HepG2 (cell line): Measurements from ENCODE around the gene PGM2. TPM values are rescaled to one million over a fixed set of nuclear protein-coding genes. Genes with fewer than 3 reads are reported as not detected.

Experiments
- ATAC-seq: fragments of 200-7000 bp; cut with Tn5 transposase; 3 replicates; pipeline ENCODE4 v1.9.1; 2020; ENCODE audit warnings: mild to moderate bottlenecking, moderate library complexity
- BruUV-seq: library from RNA; stranded (reverse); fragments of 400-500 nt; replicated peaks from 2 replicates; lab custom pipeline; 2021; lab: Mats Ljungman, UMichigan
- CTCF ChIA-PET: fragments of 300-600 bp; formaldehyde crosslinking; extraction: SDS; loops from one replicate; lab custom pipeline; 2021; ENCODE audit warnings: low total read pairs, inconsistent platforms, low intra/inter-chr PET ratio; lab: Yijun Ruan, JAX
- POLR2A ChIA-PET: fragments of 350-600 bp; sonication (Branson Sonifier 250); formaldehyde crosslinking; loops from one replicate; lab custom pipeline; 2020; ENCODE audit warnings: antibody characterized with exemption, inconsistent platforms; lab: Yijun Ruan, JAX
- DNase-seq: peaks from one replicate; pipeline ENCODE4 v3.0.0-alpha.2; 2015; ENCODE audit warnings: low spot score
- FAIRE-seq: peaks from 3 replicates; lab custom pipeline; 2011; peaks lifted over from hg19 to GRCh38; lab: Jason Lieb, UNC
- H2AFZ ChIP-seq: one replicate; pipeline ENCODE4 v1.6.1; 2011; ENCODE audit warnings: low read length, inconsistent platforms
- H3K27ac ChIP-seq: fragments of 300-600 bp; 3 replicates; pipeline ENCODE4 v1.8.0; 2011; ENCODE audit warnings: mixed run types, mild to moderate bottlenecking, mixed read lengths, low read length, inconsistent platforms; ENCODE audit not compliant: insufficient read depth; ENCODE audit errors: extremely low read length
- H3K27me3 ChIP-seq, 2 experiments: fragments of 200-600 bp in 1 of 2; 2 replicates in 1 of 2; 3 replicates in 1 of 2; pipeline versions ENCODE4 v1.6.0 to v1.8.0; 2011; ENCODE audit warnings: low read length in 2 of 2, mild to moderate bottlenecking in 2 of 2, moderate library complexity in 2 of 2, inconsistent platforms in 1 of 2; ENCODE audit not compliant: insufficient read depth in 2 of 2, control insufficient read depth in 1 of 2
- H3K36me3 ChIP-seq, 2 experiments: fragments of 200-600 bp in 1 of 2; replicated peaks in 1 of 2; 2 replicates in 1 of 2; 3 replicates in 1 of 2; pipeline versions ENCODE4 v1.5.1 to v1.8.0; 2011; ENCODE audit warnings: low read length in 2 of 2, inconsistent platforms in 1 of 2; ENCODE audit not compliant: insufficient read depth in 2 of 2, control insufficient read depth in 1 of 2
- H3K4me1 ChIP-seq: 2 replicates; pipeline ENCODE4 v1.5.1; 2012; ENCODE audit warnings: low read length, inconsistent platforms; ENCODE audit not compliant: insufficient read depth
- H3K4me2 ChIP-seq: 2 replicates; pipeline ENCODE4 v1.6.0; 2011; ENCODE audit warnings: low read depth, low read length, inconsistent platforms
- H3K4me3 ChIP-seq, 3 experiments: fragments of 200-600 bp in 1 of 3; sonication (generic), shearing (Covaris generic) in 1 of 3; replicated peaks in 1 of 3; 2 replicates each; pipeline ENCODE4 v1.5.1; 2011 to 2016; ENCODE audit warnings: low read length in 3 of 3, inconsistent platforms in 2 of 3, low read depth in 2 of 3, mild to moderate bottlenecking in 2 of 3, control low read depth in 1 of 3, mixed read lengths in 1 of 3; ENCODE audit not compliant: insufficient read depth in 1 of 3
- H3K79me2 ChIP-seq: one replicate; pipeline ENCODE4 v1.6.1; 2011; ENCODE audit warnings: low read length, inconsistent platforms; ENCODE audit not compliant: insufficient read depth
- H3K9ac ChIP-seq: 2 replicates; pipeline ENCODE4 v1.6.0; 2011; ENCODE audit warnings: mild to moderate bottlenecking, low read depth, low read length, inconsistent platforms; ENCODE audit not compliant: insufficient read depth
- H3K9me3 ChIP-seq: 2 replicates; pipeline ENCODE4 v1.5.1; 2012; ENCODE audit warnings: mild to moderate bottlenecking, low read length
- H4K20me1 ChIP-seq: 2 replicates; pipeline ENCODE4 v1.6.0; 2011; ENCODE audit warnings: inconsistent platforms, mild to moderate bottlenecking, low read length, moderate library complexity; ENCODE audit not compliant: insufficient read depth
- CBX1 ChIP-seq: IDR thresholded peaks from one replicate; pipeline ENCODE4 v1.6.1; 2016; ENCODE audit warnings: antibody characterized with exemption, low read depth
- DR1 ChIP-seq: sonication (generic); formaldehyde crosslinking; IDR thresholded peaks from 2 replicates; pipeline ENCODE4 v1.8.0; 2021; ENCODE audit warnings: mild to moderate bottlenecking, missing genetic modification reagents, inconsistent platforms
- GATAD2A ChIP-seq: IDR thresholded peaks from 2 replicates; pipeline ENCODE4 v1.6.1; 2016
- KDM3A ChIP-seq: IDR thresholded peaks from 2 replicates; pipeline ENCODE4 v1.6.1; 2018; ENCODE audit warnings: low read depth, missing compliant biosample characterization
- PCBP2 ChIP-seq: fragments of 200-400 bp; formaldehyde crosslinking; optimal IDR thresholded peaks from 2 replicates; pipeline ENCODE3; 2018; ENCODE audit warnings: low read length, low read depth; ENCODE audit not compliant: poor library complexity, severe bottlenecking
- SMYD3 ChIP-seq: sonication (generic); formaldehyde crosslinking; IDR thresholded peaks from 2 replicates; pipeline ENCODE4 v1.8.1; 2023; ENCODE audit warnings: mild to moderate bottlenecking, missing genetic modification reagents
- SPEN ChIP-seq: sonication (generic); formaldehyde crosslinking; IDR thresholded peaks from 2 replicates; pipeline ENCODE4 v1.5.1; 2020; ENCODE audit warnings: low read depth, mild to moderate bottlenecking, missing genetic modification reagents
- TBX2 ChIP-seq: sonication (generic); formaldehyde crosslinking; IDR thresholded peaks from 2 replicates; pipeline ENCODE4 v1.5.0; 2020; ENCODE audit warnings: missing genetic modification reagents, mild to moderate bottlenecking, borderline replicate concordance
- ZNF329 ChIP-seq: sonication (generic); formaldehyde crosslinking; IDR thresholded peaks from 2 replicates; pipeline ENCODE4 v1.9.0; 2021; ENCODE audit warnings: low read depth, mild to moderate bottlenecking, missing genetic modification reagents
- ZNF468 ChIP-seq: sonication (generic); formaldehyde crosslinking; IDR thresholded peaks from 2 replicates; pipeline ENCODE4 v1.8.0; 2022; ENCODE audit warnings: mild to moderate bottlenecking, moderate library complexity, missing genetic modification reagents
- WGBS: methylation state at CpG from one replicate; pipeline ENCODE4 v1.1.6; 2017; ENCODE audit warnings: low lambda C conversion rate; 5-methylcytosine and 5-hydroxymethylcytosine counted together
- in situ Hi-C: cut with HindIII; loops from 2 replicates; pipeline ENCODE4 v1.10.0; 2017; ENCODE audit warnings: low pct_unique_long_range_greater_than_20kb; ENCODE audit not compliant: extremely low pct_ligation_motif_present
- intact Hi-C: fragments of 100-400 bp; cut with micrococcal nuclease; formaldehyde crosslinking; loops from one replicate; pipeline ENCODE4 v1.10.0; 2022; ENCODE audit not compliant: unreplicated experiment
- polyA plus RNA-seq, 8 experiments: library from polyadenylated mRNA; depleted of rRNA in 3 of 8; stranded (reverse) in 7 of 8; unstranded in 1 of 8; fragments of >200 nt; fragmentation: Illumina TruSeq in 4 of 8; extraction: Trizol in 4 of 8; gene quantifications; 2 replicates each; pipeline versions ENCODE4 v1.2.1 to v1.2.3, GENCODE V29; 2011 to 2016; ENCODE audit warnings: low read depth in 4 of 8, missing spikeins in 1 of 8, mixed read lengths in 1 of 8; ENCODE audit not compliant: insufficient read depth in 1 of 8
- total RNA-seq, 5 experiments: library from RNA; depleted of rRNA; stranded (reverse); fragments of >200 nt; fragmentation: Illumina TruSeq; extraction: Trizol; gene quantifications; 2 replicates each; pipeline ENCODE4 v1.2.3, GENCODE V29; 2016; ENCODE audit warnings: low read depth in 1 of 5
- TF ChIP-seq, protein P1 (sequence below): sonication (generic); formaldehyde crosslinking; IDR thresholded peaks from 2 replicates; pipeline ENCODE4 v1.8.0; 2022; ENCODE audit warnings: mild to moderate bottlenecking, missing genetic modification reagents, moderate library complexity

PGM2 gene
- total and polyA plus RNA-seq, 2 of the 13 experiments (the other 11 are each of a cell fraction or from before 2014, with no cell fraction given), result 14.6 to 36.9 TPM

DNA sequence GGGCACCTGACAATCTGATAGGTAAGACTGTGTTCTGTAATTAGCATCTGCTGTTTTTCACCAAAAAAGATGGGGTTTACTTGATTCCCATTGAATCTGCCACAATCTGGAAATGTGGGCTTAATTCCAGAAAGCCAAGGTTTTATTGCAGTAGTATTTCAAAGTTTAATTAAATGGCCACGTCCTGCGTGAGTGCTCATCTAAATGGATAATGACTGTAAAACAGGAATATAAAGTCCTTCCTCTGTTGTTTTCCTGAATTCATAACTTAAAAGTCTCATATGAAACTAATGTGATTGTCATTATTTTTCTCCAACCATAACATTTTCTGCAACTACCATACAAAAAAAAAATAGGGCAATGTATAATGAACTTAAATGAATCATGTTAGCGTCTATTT lies 2.4 kb downstream of the PGM2 start:
- no peaks in the 10 kb centered on the region for H3K9me3 ChIP-seq
- no peaks in the 10 kb centered on the region for H4K20me1 ChIP-seq
- intact Hi-C loops (no loop called here), in situ Hi-C loops (no loop called here)
- peaks cover 24% of the 10 kb centered on the region for H3K4me1 ChIP-seq
- no peak overlapping the region for H3K9ac ChIP-seq
- no peak for FAIRE-seq
- 92% methylated on average over 3 of the region's 3 CpGs for WGBS
- DNase-seq, result no peak
- peaks cover 4% of the 10 kb centered on the region for H3K79me2 ChIP-seq
- POLR2A ChIA-PET, result no interaction called here
- no peak overlapping the region for H3K4me3 ChIP-seq
- no peak for TF ChIP-seq SMYD3 (CRISPR knock-in tag)
- TF ChIP-seq SPEN (CRISPR knock-in tag), result no peak
- no peak for TF ChIP-seq ZNF468 (CRISPR knock-in tag)
- TF ChIP-seq, protein P1, sequence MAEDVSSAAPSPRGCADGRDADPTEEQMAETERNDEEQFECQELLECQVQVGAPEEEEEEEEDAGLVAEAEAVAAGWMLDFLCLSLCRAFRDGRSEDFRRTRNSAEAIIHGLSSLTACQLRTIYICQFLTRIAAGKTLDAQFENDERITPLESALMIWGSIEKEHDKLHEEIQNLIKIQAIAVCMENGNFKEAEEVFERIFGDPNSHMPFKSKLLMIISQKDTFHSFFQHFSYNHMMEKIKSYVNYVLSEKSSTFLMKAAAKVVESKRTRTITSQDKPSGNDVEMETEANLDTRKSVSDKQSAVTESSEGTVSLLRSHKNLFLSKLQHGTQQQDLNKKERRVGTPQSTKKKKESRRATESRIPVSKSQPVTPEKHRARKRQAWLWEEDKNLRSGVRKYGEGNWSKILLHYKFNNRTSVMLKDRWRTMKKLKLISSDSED (CRISPR knock-in tag), result no peak
- H3K4me2 ChIP-seq, result 0 out of 2 replicates have a peak overlapping the region, but pooled peaks have one; percentile 29
- CTCF ChIA-PET, result no interaction called here
- ATAC-seq, result no peak
- H3K27ac ChIP-seq, result no peak overlapping the region
- no TSS peak for BruUV-seq
- no peaks in the 10 kb centered on the region for H3K27me3 ChIP-seq
- peaks cover 2 to 19% of the 10 kb centered on the region in 2 experiments; a peak in 3 of 5 replicates for H3K36me3 ChIP-seq
- no peak overlapping the region for H2AFZ ChIP-seq

DNA sequence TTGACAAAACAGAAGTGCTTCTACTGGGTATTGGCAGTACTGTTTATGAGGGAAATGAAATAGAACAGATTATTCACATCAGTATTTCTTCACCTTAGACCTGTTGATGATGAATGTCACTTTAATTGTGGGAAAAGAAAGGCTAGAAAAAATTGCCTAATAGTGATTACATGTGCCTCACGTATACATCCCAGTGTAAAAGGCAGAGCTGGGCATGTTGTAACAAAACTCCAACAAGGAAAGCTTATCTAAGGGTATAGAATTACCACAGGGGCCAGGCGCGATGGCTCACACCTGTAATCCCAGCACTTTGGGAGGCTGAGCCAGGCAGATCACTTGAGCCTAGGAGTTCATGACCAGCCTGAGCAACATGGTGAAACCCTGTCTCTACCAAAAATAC lies 4.2 kb downstream of the PGM2 start:
- Histone ChIP-seq H2AFZ (no peak overlapping the region), H3K4me2 (no peak overlapping the region), H3K27ac (no peak overlapping the region), H3K36me3 (peaks cover 4 to 28% of the 10 kb centered on the region in 2 experiments; a peak in 4 of 5 replicates), H3K9me3 (no peaks in the 10 kb centered on the region), H3K27me3 (no peaks in the 10 kb centered on the region), H3K4me1 (peaks cover 17% of the 10 kb centered on the region), H3K9ac (no peak overlapping the region), H3K4me3 (no peak overlapping the region), H3K79me2 (peaks cover 4% of the 10 kb centered on the region), H4K20me1 (no peaks in the 10 kb centered on the region)
- ChIA-PET CTCF (no interaction called here), POLR2A (no interaction called here)
- ATAC-seq (no peak), DNase-seq (no peak), FAIRE-seq (no peak)
- TF ChIP-seq PCBP2 (no peak), DR1 (CRISPR knock-in tag) (no peak), GATAD2A (CRISPR knock-in tag) (no peak), ZNF329 (CRISPR knock-in tag) (no peak), TBX2 (no peak), CBX1 (no peak), KDM3A (CRISPR knock-in tag) (no peak)
- BruUV-seq, result no TSS peak
- in situ Hi-C loops, result no loop called here
- 100% methylated on average over 3 of the region's 3 CpGs for WGBS
- intact Hi-C loops, result no loop called here
